ENCODE results near the gene ENTPD1. TPM values are rescaled to one million over a fixed set of nuclear protein-coding genes. Genes with fewer than 3 reads are reported as not detected.

ENTPD1 gene
- total and polyA plus RNA-seq, 10 of the 15 experiments (the other 5 are each of a cell fraction or from before 2014, with no cell fraction given) = 110 to 413 (median 161) TPM

DNA sequence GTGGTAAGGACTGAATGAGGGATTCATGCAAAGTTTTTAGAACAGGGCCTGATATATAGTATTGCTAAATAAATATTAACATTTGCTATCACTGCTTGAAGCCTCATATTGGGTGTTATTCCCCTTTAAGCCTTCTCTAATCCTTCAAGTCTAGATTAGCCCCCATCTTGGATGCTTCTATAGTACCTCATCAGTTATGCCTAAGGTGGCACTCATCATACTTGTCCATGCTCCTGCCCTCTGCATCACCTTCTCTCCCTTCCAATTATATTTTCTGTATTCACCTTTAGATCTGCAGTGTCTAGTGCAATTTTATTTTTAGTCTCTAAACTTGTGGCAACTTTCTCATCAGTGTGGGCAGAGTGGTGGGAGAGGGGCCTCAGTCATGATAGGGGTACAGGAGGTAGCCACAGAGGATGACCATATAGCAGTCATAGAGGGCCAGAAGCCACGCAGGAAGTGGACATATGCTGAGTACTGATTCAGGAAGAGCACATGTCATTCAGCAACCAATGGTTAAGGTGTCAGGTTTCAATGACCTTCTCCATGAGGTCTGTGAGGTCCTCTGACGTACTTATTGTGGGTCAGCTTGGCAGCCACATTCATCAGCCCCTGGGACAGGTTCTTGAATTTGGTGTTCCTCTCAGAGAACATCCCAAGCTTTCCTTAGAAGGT, 2.5 kb downstream of the ENTPD1 start (continued):
- TF ChIP-seq ATF2 (IDR thresholded peaks at IDR 0.05; ENCODE audit: low read length) (peak; percentile 69), DPF2 (IDR thresholded peaks at IDR 0.05) (peak; percentile 67), TCF7 (IDR thresholded peaks at IDR 0.05; ENCODE audit: borderline replicate concordance) (no peak), MTA2 (IDR thresholded peaks at IDR 0.05; ENCODE audit: low read depth) (peak; percentile 92), BCL11A (IDR thresholded peaks at IDR 0.05; ENCODE audit: low read depth, low read length) (peak; percentile 83), HDGF (IDR thresholded peaks at IDR 0.05) (no peak), USF2 (IDR thresholded peaks at IDR 0.05; ENCODE audit: borderline replicate concordance, low read depth, low read length) (peak; percentile 47; the same call in 1 of the 2 replicates), SIN3A (IDR thresholded peaks at IDR 0.05; ENCODE audit: low read depth, low read length) (0 out of 2 replicates have a peak, but pooled peaks have one; percentile 47), IRF4 (IDR thresholded peaks at IDR 0.05; ENCODE audit: low read depth, low read length) (peak; percentile 80), MEF2A (IDR thresholded peaks at IDR 0.05; ENCODE audit: insufficient read depth, low read depth, low read length) (0 out of 2 replicates have a peak, but pooled peaks have one; percentile 23), E4F1 (IDR thresholded peaks at IDR 0.05; ENCODE audit: borderline replicate concordance, partially characterized antibody) (no peak), HCFC1 (IDR thresholded peaks at IDR 0.05; ENCODE audit: low read length) (peak; percentile 31; the same call in 1 of the 2 replicates), TCF3 (IDR thresholded peaks at IDR 0.05; ENCODE audit: borderline replicate concordance, insufficient read depth, low read depth, low read length) (peak; percentile 64; the same call in 1 of the 2 replicates), FOXM1 (IDR thresholded peaks at IDR 0.05; ENCODE audit: low read depth, low read length) (peak; percentile 36; the same call in 1 of the 2 replicates), PML (IDR thresholded peaks at IDR 0.05; ENCODE audit: low read length) (no peak; the same call in 1 of the 2 replicates), POLR2AphosphoS5 (IDR thresholded peaks at IDR 0.05; ENCODE audit: low read length) (peak; percentile 84), PBX3 (IDR thresholded peaks at IDR 0.05; ENCODE audit: insufficient replicate concordance, low read depth, low read length) (peak; percentile 58), BACH1 (IDR thresholded peaks at IDR 0.05; ENCODE audit: borderline replicate concordance) (peak; percentile 84)
- TF ChIP-seq, protein P1, sequence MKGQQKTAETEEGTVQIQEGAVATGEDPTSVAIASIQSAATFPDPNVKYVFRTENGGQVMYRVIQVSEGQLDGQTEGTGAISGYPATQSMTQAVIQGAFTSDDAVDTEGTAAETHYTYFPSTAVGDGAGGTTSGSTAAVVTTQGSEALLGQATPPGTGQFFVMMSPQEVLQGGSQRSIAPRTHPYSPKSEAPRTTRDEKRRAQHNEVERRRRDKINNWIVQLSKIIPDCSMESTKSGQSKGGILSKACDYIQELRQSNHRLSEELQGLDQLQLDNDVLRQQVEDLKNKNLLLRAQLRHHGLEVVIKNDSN (IDR thresholded peaks at IDR 0.05; ENCODE audit: borderline replicate concordance, extremely low read length, insufficient read depth, low read depth, low read length) = peak; percentile 32
- TF ChIP-seq, protein P2, sequence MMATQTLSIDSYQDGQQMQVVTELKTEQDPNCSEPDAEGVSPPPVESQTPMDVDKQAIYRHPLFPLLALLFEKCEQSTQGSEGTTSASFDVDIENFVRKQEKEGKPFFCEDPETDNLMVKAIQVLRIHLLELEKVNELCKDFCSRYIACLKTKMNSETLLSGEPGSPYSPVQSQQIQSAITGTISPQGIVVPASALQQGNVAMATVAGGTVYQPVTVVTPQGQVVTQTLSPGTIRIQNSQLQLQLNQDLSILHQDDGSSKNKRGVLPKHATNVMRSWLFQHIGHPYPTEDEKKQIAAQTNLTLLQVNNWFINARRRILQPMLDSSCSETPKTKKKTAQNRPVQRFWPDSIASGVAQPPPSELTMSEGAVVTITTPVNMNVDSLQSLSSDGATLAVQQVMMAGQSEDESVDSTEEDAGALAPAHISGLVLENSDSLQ (IDR thresholded peaks at IDR 0.05) = peak; percentile 77; the same call in 1 of the 2 replicates
- TF ChIP-seq, protein P3, sequence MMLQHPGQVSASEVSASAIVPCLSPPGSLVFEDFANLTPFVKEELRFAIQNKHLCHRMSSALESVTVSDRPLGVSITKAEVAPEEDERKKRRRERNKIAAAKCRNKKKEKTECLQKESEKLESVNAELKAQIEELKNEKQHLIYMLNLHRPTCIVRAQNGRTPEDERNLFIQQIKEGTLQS (IDR thresholded peaks at IDR 0.05; ENCODE audit: borderline replicate concordance, extremely low read depth, low read depth, low read length) = no peak
